Measurements from ENCODE around the gene TRIM17. TPM values are rescaled to one million over a fixed set of nuclear protein-coding genes. Genes with fewer than 3 reads are reported as not detected.

Gene TRIM17
- total RNA-seq, 1 donor from 2014 or later, result 1.5 TPM

GRCh38 chr1:228413241-228414010 is 3.2 kb downstream of the TRIM17 start:
- FAIRE-seq (no peak), DNase-seq (ENCODE audit: low read depth) (no peak)
- Histone ChIP-seq H3K79me2 (ENCODE audit: insufficient read depth, low read length) (peaks cover 5% of the 10 kb centered on the region), H3K36me3 (ENCODE audit: insufficient read depth, low read length) (no peaks in the 10 kb centered on the region), H2AFZ (ENCODE audit: low read depth, low read length) (no peak overlapping the region), H3K27me3 (ENCODE audit: insufficient read depth, low read length) (peaks cover 7% of the 10 kb centered on the region), H3K9me3 (ENCODE audit: insufficient read depth, low read depth, low read length) (no peaks in the 10 kb centered on the region), H4K20me1 (ENCODE audit: insufficient read depth, low read length) (peaks cover 47% of the 10 kb centered on the region), H3K4me1 (ENCODE audit: insufficient read depth, low read length) (peaks cover 11% of the 10 kb centered on the region), H3K9ac (ENCODE audit: low read length) (no peak overlapping the region), H3K27ac (ENCODE audit: low read depth, low read length) (no peak overlapping the region), H3K4me2 (ENCODE audit: low read length) (no peak overlapping the region), H3K4me3 (ENCODE audit: insufficient read depth, low read depth, low read length) (no peak overlapping the region)
- TF ChIP-seq CTCF (IDR thresholded peaks at IDR 0.05; ENCODE audit: insufficient read depth, low read depth, low read length) (no peak), EZH2 (IDR thresholded peaks at IDR 0.05; ENCODE audit: insufficient read depth, low read length) (no peak)
- no peaks in the 10 kb centered on the region for H3K9me3 Mint-ChIP-seq (ENCODE audit: unreplicated experiment)
- H3K4me3 Mint-ChIP-seq (ENCODE audit: unreplicated experiment), result no peak overlapping the region
- peaks cover 21% of the 10 kb centered on the region for H3K36me3 Mint-ChIP-seq (ENCODE audit: low read depth, unreplicated experiment)
- H3K4me1 Mint-ChIP-seq (ENCODE audit: low read depth, unreplicated experiment), result peaks cover 1% of the 10 kb centered on the region
- H3K27ac Mint-ChIP-seq (ENCODE audit: unreplicated experiment), result no peak overlapping the region
- H3K27me3 Mint-ChIP-seq (ENCODE audit: low read depth, unreplicated experiment), result peaks cover 26% of the 10 kb centered on the region

- peaks cover 7% of the 10 kb centered on the region for H3K27me3 ChIP-seq (ENCODE audit: insufficient read depth, low read length)
- H3K9me3 Mint-ChIP-seq (ENCODE audit: unreplicated experiment), result no peaks in the 10 kb centered on the region
- no peak for FAIRE-seq
- no peak overlapping the region for H3K27ac ChIP-seq (ENCODE audit: low read depth, low read length)
- peaks cover 1% of the 10 kb centered on the region for H3K4me1 Mint-ChIP-seq (ENCODE audit: low read depth, unreplicated experiment)
- H3K27ac Mint-ChIP-seq (ENCODE audit: unreplicated experiment), result no peak overlapping the region
- H3K36me3 Mint-ChIP-seq (ENCODE audit: low read depth, unreplicated experiment), result peaks cover 21% of the 10 kb centered on the region
- no peaks in the 10 kb centered on the region for H3K9me3 ChIP-seq (ENCODE audit: insufficient read depth, low read depth, low read length)
- peaks cover 16% of the 10 kb centered on the region for H3K79me2 ChIP-seq (ENCODE audit: insufficient read depth, low read length)
- DNase-seq (ENCODE audit: low read depth), result no peak
- H2AFZ ChIP-seq (ENCODE audit: low read depth, low read length), result no peak overlapping the region
- H3K27me3 Mint-ChIP-seq (ENCODE audit: low read depth, unreplicated experiment), result peaks cover 15% of the 10 kb centered on the region
- H3K4me3 ChIP-seq (ENCODE audit: insufficient read depth, low read depth, low read length), result no peak overlapping the region
- H3K4me3 Mint-ChIP-seq (ENCODE audit: unreplicated experiment), result no peak overlapping the region
- H3K36me3 ChIP-seq (ENCODE audit: insufficient read depth, low read length), result no peaks in the 10 kb centered on the region
- peaks cover 18% of the 10 kb centered on the region for H3K4me1 ChIP-seq (ENCODE audit: insufficient read depth, low read length)
- H3K9ac ChIP-seq (ENCODE audit: low read length), result no peak overlapping the region
- no peak overlapping the region for H3K4me2 ChIP-seq (ENCODE audit: low read length)
- H4K20me1 ChIP-seq (ENCODE audit: insufficient read depth, low read length), result peaks cover 52% of the 10 kb centered on the region
- TF ChIP-seq CTCF (IDR thresholded peaks at IDR 0.05; ENCODE audit: insufficient read depth, low read depth, low read length) (no peak), EZH2 (IDR thresholded peaks at IDR 0.05; ENCODE audit: insufficient read depth, low read length) (no peak)
These were observed 4.9 kb downstream of the TRIM17 start for GRCh38 chr1:228411548-228412430.

All from astrocyte (in vitro differentiated cells and primary cell).